GM12865 (cell line): ENCODE measurements around the gene KIF26B.

Experiments
- DNase-seq: peaks from one replicate; pipeline ENCODE4 v3.0.0; 2010; ENCODE audit warnings: low read depth
- H3K4me3 ChIP-seq: 2 replicates; pipeline ENCODE4 v1.5.1; 2011; ENCODE audit warnings: mild to moderate bottlenecking, low read depth, low read length, control low read depth
- CTCF ChIP-seq: IDR thresholded peaks from 2 replicates; pipeline ENCODE4 v1.5.1; 2011; ENCODE audit warnings: low read length, control low read depth, low read depth, inconsistent platforms; ENCODE audit not compliant: insufficient read depth; ENCODE audit errors: missing control alignments

Gene KIF26B

GRCh38 chr1:245578308-245578707, 423.5 kb downstream of the KIF26B start:
- no peak overlapping the region for H3K4me3 ChIP-seq
- no peak for TF ChIP-seq CTCF
- DNase-seq: no peak

- H3K4me3 ChIP-seq: no peak overlapping the region
- TF ChIP-seq CTCF: no peak
- no peak for DNase-seq
Measured at GRCh38 chr1:245578771-245579170, 424.0 kb downstream of the KIF26B start.

GRCh38 chr1:245579881-245580280, 425.1 kb downstream of the KIF26B start:
- no peak for TF ChIP-seq CTCF
- DNase-seq: no peak
- H3K4me3 ChIP-seq: no peak overlapping the region

- TF ChIP-seq CTCF: no peak
- DNase-seq: no peak
- no peak overlapping the region for H3K4me3 ChIP-seq
Measured at GRCh38 chr1:245580651-245581050, 425.9 kb downstream of the KIF26B start.

GRCh38 chr1:245582026-245582425, 427.2 kb downstream of the KIF26B start:
- no peak overlapping the region for H3K4me3 ChIP-seq
- TF ChIP-seq CTCF: no peak
- DNase-seq: no peak

GRCh38 chr1:245583081-245583480, 428.3 kb downstream of the KIF26B start:
- no peak for DNase-seq
- no peak overlapping the region for H3K4me3 ChIP-seq
- TF ChIP-seq CTCF: no peak

- no peak for TF ChIP-seq CTCF
- DNase-seq: no peak
- H3K4me3 ChIP-seq: no peak overlapping the region
Measured at GRCh38 chr1:245583575-245584330, 429.0 kb downstream of the KIF26B start.
